A549 (cell line): ENCODE data around the gene MED4. TPM values are rescaled to one million over a fixed set of nuclear protein-coding genes. Genes with fewer than 3 reads are reported as not detected.

Source experiments
- ATAC-seq, 2 experiments: fragments of 200-7000 bp in 1 of 2; fragments of >200 bp in 1 of 2; cut with Nextera tagmentation in 1 of 2; cut with Tn5 transposase in 1 of 2; 3 replicates each; pipeline versions ENCODE4 v1.8.0 to v1.9.1; 2018 to 2020; ENCODE audit warnings: mild to moderate bottlenecking in 1 of 2, moderate library complexity in 1 of 2
- CTCF ChIA-PET: fragments of 300-600 bp; sonication (Branson Sonifier 250); formaldehyde crosslinking; extraction: SDS; loops from one replicate; lab custom pipeline; 2021; ENCODE audit warnings: antibody characterized with exemption, inconsistent platforms; lab: Yijun Ruan, JAX
- POLR2A ChIA-PET: fragments of 350-600 bp; formaldehyde crosslinking; extraction: SDS; loops from one replicate; lab custom pipeline; 2021; ENCODE audit warnings: antibody characterized with exemption, inconsistent platforms; lab: Yijun Ruan, JAX
- DNase-seq, 2 experiments: peaks; one replicate each; pipeline versions ENCODE4 v3.0.0 to v3.0.0-alpha.2; 2011 to 2016; ENCODE audit warnings: low read depth in 1 of 2, low spot score in 1 of 2
- FAIRE-seq: peaks from 2 replicates; lab custom pipeline; 2011; peaks lifted over from hg19 to GRCh38; lab: Jason Lieb, UNC
- H3K27ac ChIP-seq, 2 experiments: fragments of >200 bp; sonication (Bioruptor Twin); formaldehyde crosslinking; 3 replicates each; pipeline ENCODE4 v1.5.1; 2016 to 2017
- H3K4me1 ChIP-seq: fragments of >200 bp; sonication (Bioruptor Twin); formaldehyde crosslinking; 3 replicates; pipeline ENCODE4 v1.6.1; 2016
- H3K4me2 ChIP-seq: fragments of >200 bp; sonication (Bioruptor Twin); formaldehyde crosslinking; 3 replicates; pipeline ENCODE4 v1.6.1; 2016
- H3K4me3 ChIP-seq: fragments of >200 bp; sonication (Bioruptor Twin); formaldehyde crosslinking; 3 replicates; pipeline ENCODE4 v1.5.1; 2016
- H3K9me3 ChIP-seq: fragments of >200 bp; sonication (Bioruptor Twin); formaldehyde crosslinking; 3 replicates; pipeline ENCODE4 v1.6.1; 2016
- EP300 ChIP-seq, 2 experiments: fragments of >200 bp; sonication (Bioruptor Twin); formaldehyde crosslinking; IDR thresholded peaks; 2 replicates in 1 of 2; 3 replicates in 1 of 2; pipeline ENCODE4 v1.6.1; 2016 to 2017
- FOXS1 ChIP-seq: fragments of 250-450 bp; sonication (Bioruptor Pico); IDR thresholded peaks from 2 replicates; pipeline ENCODE4 v1.5.0; 2020; ENCODE audit warnings: mild to moderate bottlenecking, moderate library complexity
- SMC3 ChIP-seq: fragments of >200 bp; sonication (Bioruptor Twin); formaldehyde crosslinking; IDR thresholded peaks from 3 replicates; pipeline ENCODE4 v1.6.1; 2018; ENCODE audit warnings: inconsistent platforms
- polyA plus RNA-seq, 4 experiments: library from polyadenylated mRNA; depleted of rRNA in 3 of 4; stranded (reverse); fragments of >200 nt; fragmentation: RNase III in 1 of 4; extraction: RNeasy Plus Mini Kit Qiagen cat#74134 plus additional on column Dnase treatment in 1 of 4; gene quantifications; 2 replicates in 3 of 4; 3 replicates in 1 of 4; pipeline ENCODE4 v1.2.3, GENCODE V29; 2011 to 2017
- small RNA-seq, 6 experiments: library from RNA; depleted of rRNA; stranded (forward); fragments of <200 nt; gene quantifications; one replicate each; pipeline ENCODE3, GENCODE V24; 2012

MED4 gene
- polyA plus RNA-seq, 2 of the 4 experiments (the other 2 are of a cell fraction), result 30.5 to 41.9 TPM

DNA sequence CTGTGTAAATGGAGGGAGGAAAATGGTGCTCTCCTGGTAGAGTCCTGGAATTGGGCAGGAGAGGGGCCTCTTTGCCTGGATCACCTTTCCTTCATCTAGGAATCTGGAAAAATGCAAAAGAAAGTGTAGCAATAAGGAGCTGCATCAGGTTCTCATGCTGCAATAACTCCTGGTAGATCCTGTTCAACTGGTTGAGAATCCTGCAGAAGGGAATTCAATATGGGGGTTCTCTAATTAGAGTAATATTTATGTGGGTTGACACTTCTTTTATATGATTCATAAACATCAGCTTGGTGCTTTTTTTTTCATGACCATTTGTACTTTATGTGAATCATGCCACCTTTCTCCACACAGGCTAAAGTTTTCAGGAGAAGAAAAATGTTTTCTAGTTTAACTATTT, 66.8 kb downstream of the MED4 start:
- TF ChIP-seq FOXS1 (no peak), SMC3 (no peak), EP300 (IDR thresholded peaks at IDR 0.05) (no peak)
- CTCF ChIA-PET, result interaction anchor here (4.1 kb wide), 1 partner anchor 9 kb away, joined by 10 read pairs; the partner anchor contains the start of gene NUDT15
- POLR2A ChIA-PET, result no interaction called here
- Histone ChIP-seq H3K4me1 (no peaks in the 10 kb centered on the region), H3K4me3 (no peak overlapping the region), H3K27ac (no peak overlapping the region), H3K9me3 (no peaks in the 10 kb centered on the region), H3K4me2 (no peak overlapping the region)
- DNase-seq, result no peak
- ATAC-seq, result no peak
- no peak for FAIRE-seq

Small RNAs within 50 kb of the gene (small RNA-seq; reads per million reads assigned to genes)
- 0 reads per million in 6 experiments for gene POLR2KP2

Other genes starting within 250 kb of the MED4 start
- gene SUCLA2, start 93.8 kb downstream of the MED4 start, polyA plus RNA-seq (2011; rRNA removed), result 62.1 and 65.4 TPM in 2 replicates
- gene SUCLA2, start 93.8 kb downstream of the MED4 start, polyA plus RNA-seq (2017; fragmentation: RNase III; extraction: RNeasy Plus Mini Kit Qiagen cat#74134 plus additional on column Dnase treatment), result 46.4 to 52.6 TPM (median 48.2 TPM) in 3 replicates
- gene NUDT15, start 57.4 kb downstream of the MED4 start, polyA plus RNA-seq (2011; rRNA removed), result 27.0 and 35.5 TPM in 2 replicates
- 29.8 to 33.8 TPM (median 31.1 TPM) in 3 replicates for gene NUDT15, start 57.4 kb downstream of the MED4 start, polyA plus RNA-seq (2017; fragmentation: RNase III; extraction: RNeasy Plus Mini Kit Qiagen cat#74134 plus additional on column Dnase treatment)
- gene ITM2B, start 138.1 kb upstream of the MED4 start, polyA plus RNA-seq (2011; rRNA removed), result 226 and 234 TPM in 2 replicates
- 94.1 to 116 TPM (median 115 TPM) in 3 replicates for gene ITM2B, start 138.1 kb upstream of the MED4 start, polyA plus RNA-seq (2017; fragmentation: RNase III; extraction: RNeasy Plus Mini Kit Qiagen cat#74134 plus additional on column Dnase treatment)
- gene RB1, start 208.6 kb upstream of the MED4 start, polyA plus RNA-seq (2011; rRNA removed), result 22.2 and 23.8 TPM in 2 replicates
- gene RB1, start 208.6 kb upstream of the MED4 start, polyA plus RNA-seq (2017; fragmentation: RNase III; extraction: RNeasy Plus Mini Kit Qiagen cat#74134 plus additional on column Dnase treatment), result 16.8 to 17.7 TPM (median 16.9 TPM) in 3 replicates